IPS-18c (cell line): ENCODE measurements around the gene PIGV.
"Not testable (repeated sequence)": the region's sequence is repeated elsewhere in the genome, so short reads cannot be mapped to it uniquely, and the experiment has no call there.

Source experiments
- H3K4me3 ChIP-seq: 2 replicates; pipeline ENCODE4 v1.7.0; 2013; ENCODE audit warnings: low read depth, mild to moderate bottlenecking, low read length, moderate library complexity; ENCODE audit not compliant: insufficient read depth
- H3K9me3 ChIP-seq: one replicate; pipeline ENCODE4 v1.6.1; 2013; ENCODE audit warnings: mild to moderate bottlenecking, low read length, moderate library complexity; ENCODE audit not compliant: control insufficient read depth, insufficient read depth

The PIGV gene

GRCh38 chr1:26838474-26839338, 51.0 kb downstream of the PIGV start:
- no peak overlapping the region for H3K4me3 ChIP-seq
- H3K9me3 ChIP-seq: no peaks in the 10 kb centered on the region

- Histone ChIP-seq H3K4me3 (no peak overlapping the region), H3K9me3 (no peaks in the 10 kb centered on the region)
Observed at GRCh38 chr1:26839339-26839722, 51.6 kb downstream of the PIGV start.

GRCh38 chr1:26839779-26840178, 52.0 kb downstream of the PIGV start:
- H3K4me3 ChIP-seq: no peak overlapping the region
- H3K9me3 ChIP-seq: no peaks in the 10 kb centered on the region

- Histone ChIP-seq H3K4me3 (no peak overlapping the region), H3K9me3 (no peaks in the 10 kb centered on the region)
Observed at GRCh38 chr1:26844424-26845196, 56.9 kb downstream of the PIGV start.

GRCh38 chr1:26847826-26848225, 60.1 kb downstream of the PIGV start:
- H3K4me3 ChIP-seq, H3K9me3 ChIP-seq: not testable (repeated sequence)
